K562 (cell line): ENCODE measurements around the gene HDAC9. TPM values are rescaled to one million over a fixed set of nuclear protein-coding genes. Genes with fewer than 3 reads are reported as not detected.

Experiments
- ELF4 ChIP-seq: fragments of 450-650 bp; formaldehyde crosslinking; IDR thresholded peaks from 2 replicates; pipeline ENCODE4 v1.4.0; 2022; ENCODE audit warnings: missing genetic modification characterization
- FOXP4 ChIP-seq: sonication (generic); formaldehyde crosslinking; IDR thresholded peaks from 2 replicates; pipeline ENCODE4 v1.8.0; 2022; ENCODE audit warnings: mild to moderate bottlenecking, missing genetic modification reagents, borderline replicate concordance
- GMEB1 ChIP-seq: fragments of 250-450 bp; sonication (Bioruptor Pico); IDR thresholded peaks from 2 replicates; pipeline ENCODE4 v1.4.0; 2020; ENCODE audit warnings: mild to moderate bottlenecking
- MED1 ChIP-seq: sonication (generic); formaldehyde crosslinking; IDR thresholded peaks from 2 replicates; pipeline ENCODE4 v1.8.1; 2023; ENCODE audit warnings: missing genetic modification reagents, borderline replicate concordance
- POLR2B ChIP-seq: fragments of 450-650 bp; IDR thresholded peaks from 2 replicates; pipeline ENCODE4 v1.6.1; 2018; ENCODE audit warnings: low read depth; ENCODE audit not compliant: partially characterized antibody
- RBM34 ChIP-seq: fragments of 200-400 bp; formaldehyde crosslinking; IDR thresholded peaks from 2 replicates; pipeline ENCODE4 v1.6.1; 2018; ENCODE audit warnings: low read length, borderline replicate concordance; ENCODE audit not compliant: insufficient read depth
- RFX5 ChIP-seq: IDR thresholded peaks from 2 replicates; pipeline ENCODE4 v1.6.1; 2011; ENCODE audit warnings: low read depth, mild to moderate bottlenecking, improper control_type of control experiment, low read length
- SAFB ChIP-seq: fragments of 200-400 bp; formaldehyde crosslinking; IDR thresholded peaks from 2 replicates; pipeline ENCODE4 v1.6.1; 2017; ENCODE audit warnings: low read depth, low read length, borderline replicate concordance
- XRCC3 ChIP-seq: fragments of 450-650 bp; IDR thresholded peaks from 2 replicates; pipeline ENCODE4 v1.6.1; 2017; ENCODE audit warnings: mild to moderate bottlenecking, moderate library complexity
- ZNF23 ChIP-seq: fragments of 250-450 bp; sonication (Bioruptor Pico); IDR thresholded peaks from 2 replicates; pipeline ENCODE4 v1.4.0; 2020; ENCODE audit warnings: mild to moderate bottlenecking
- ZNF3 ChIP-seq: fragments of 250-450 bp; sonication (Bioruptor Pico); IDR thresholded peaks from 2 replicates; pipeline ENCODE4 v1.5.0; 2021; ENCODE audit warnings: mild to moderate bottlenecking, moderate library complexity
- polyA plus RNA-seq, 8 experiments: library from polyadenylated mRNA; depleted of rRNA in 4 of 8; stranded (reverse) in 5 of 8; unstranded in 3 of 8; fragments of >200 nt; fragmentation: Nextera tagmentation in 2 of 8; fragmentation: Illumina TruSeq in 1 of 8; extraction: Ambion mirVana in 2 of 8; extraction: Trizol in 1 of 8; gene quantifications; 2 replicates each; pipeline versions ENCODE4 v1.2.1 to v1.2.3, GENCODE V29; 2011 to 2014; ENCODE audit warnings: inconsistent platforms in 1 of 8, missing spikeins in 1 of 8
- total RNA-seq, 7 experiments: library from RNA; depleted of rRNA in 6 of 7; stranded (reverse); fragments of >200 nt in 6 of 7; fragmentation: Illumina TruSeq in 2 of 7; extraction: Trizol in 2 of 7; gene quantifications; 2 replicates each; pipeline versions ENCODE4 v1.2.1 to v1.2.3, GENCODE V29; 2011 to 2021; ENCODE audit warnings: low replicate concordance in 1 of 7
- TF ChIP-seq, protein P1 (sequence below): sonication (generic); formaldehyde crosslinking; IDR thresholded peaks from 2 replicates; pipeline ENCODE4 v1.5.0; 2020; ENCODE audit warnings: missing genetic modification reagents

HDAC9 gene
- total and polyA plus RNA-seq, 9 of the 15 experiments (the other 6 are each of a cell fraction or from before 2014, with no cell fraction given): 0.08 to 0.91 (median 0.33) TPM

DNA sequence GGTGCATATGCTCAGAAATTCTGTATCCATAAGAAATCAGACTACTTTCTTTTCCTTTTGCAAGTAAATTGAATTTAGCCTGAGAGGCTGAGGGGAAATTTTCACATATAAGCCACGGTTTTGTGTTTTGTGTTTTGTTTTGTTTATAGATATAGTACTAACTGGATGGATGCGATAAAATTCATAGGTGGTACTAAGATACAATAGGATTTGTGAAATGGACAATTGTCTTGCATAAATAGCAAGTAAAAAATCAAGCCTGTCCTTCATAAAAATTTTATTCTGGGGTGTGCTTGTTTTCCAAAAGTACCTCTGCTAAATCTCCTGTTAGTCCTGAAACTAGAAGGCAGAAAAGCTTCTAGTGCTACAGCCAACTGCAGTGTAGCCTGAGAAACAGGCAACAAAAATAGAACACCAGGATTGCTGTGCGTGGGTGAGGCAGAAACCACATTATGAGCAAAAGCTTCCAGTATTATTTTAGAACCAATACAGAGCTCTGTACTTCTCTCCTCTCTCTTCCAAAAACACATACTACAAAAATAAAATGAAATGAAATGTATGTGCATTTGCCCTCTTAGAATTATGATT is 634 bp upstream of the HDAC9 start (continued):
- TF ChIP-seq POLR2B: no peak
- TF ChIP-seq FOXP4 (CRISPR knock-in tag): no peak
- TF ChIP-seq XRCC3: no peak
- no peak for TF ChIP-seq MED1 (CRISPR knock-in tag)
- no peak for TF ChIP-seq RFX5
- no peak for TF ChIP-seq GMEB1 (CRISPR knock-in tag)
- no peak for TF ChIP-seq ELF4 (CRISPR knock-in tag)
- TF ChIP-seq, protein P1, sequence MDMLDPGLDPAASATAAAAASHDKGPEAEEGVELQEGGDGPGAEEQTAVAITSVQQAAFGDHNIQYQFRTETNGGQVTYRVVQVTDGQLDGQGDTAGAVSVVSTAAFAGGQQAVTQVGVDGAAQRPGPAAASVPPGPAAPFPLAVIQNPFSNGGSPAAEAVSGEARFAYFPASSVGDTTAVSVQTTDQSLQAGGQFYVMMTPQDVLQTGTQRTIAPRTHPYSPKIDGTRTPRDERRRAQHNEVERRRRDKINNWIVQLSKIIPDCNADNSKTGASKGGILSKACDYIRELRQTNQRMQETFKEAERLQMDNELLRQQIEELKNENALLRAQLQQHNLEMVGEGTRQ: no peak
- TF ChIP-seq ZNF3 (CRISPR knock-in tag): no peak
- no peak for TF ChIP-seq ZNF23
- no peak for TF ChIP-seq SAFB
- no peak for TF ChIP-seq RBM34
